GM18870 (cell line): Measurements from ENCODE around the gene KCNH1.

Experiments used
- ATAC-seq: cut with Tn5 transposase; IDR thresholded peaks from one replicate; pipeline ENCODE4 v1.9.1; 2021; ENCODE audit warnings: moderate library complexity; ENCODE audit not compliant: unreplicated experiment

The KCNH1 gene

DNA sequence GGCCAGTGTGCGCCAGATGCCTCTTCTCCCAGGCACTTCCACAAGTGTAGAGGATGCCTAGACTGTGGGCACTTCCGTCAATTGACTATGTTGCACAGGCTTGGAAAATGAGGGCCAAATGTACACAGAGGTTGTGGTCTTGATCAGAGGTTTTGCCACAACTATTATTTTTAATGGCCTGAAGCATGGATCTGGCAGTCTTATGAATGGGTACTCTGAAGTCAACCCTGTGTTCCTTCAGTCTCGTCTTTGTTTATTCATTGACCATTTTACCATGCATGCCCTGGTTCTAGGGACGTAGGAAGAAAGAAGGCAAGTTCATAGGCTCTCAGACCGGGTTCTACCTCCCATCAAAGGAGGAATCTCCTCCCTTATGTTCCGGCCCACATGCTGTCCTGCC is 476.1 kb downstream of the KCNH1 start:
- ATAC-seq, result no peak

DNA sequence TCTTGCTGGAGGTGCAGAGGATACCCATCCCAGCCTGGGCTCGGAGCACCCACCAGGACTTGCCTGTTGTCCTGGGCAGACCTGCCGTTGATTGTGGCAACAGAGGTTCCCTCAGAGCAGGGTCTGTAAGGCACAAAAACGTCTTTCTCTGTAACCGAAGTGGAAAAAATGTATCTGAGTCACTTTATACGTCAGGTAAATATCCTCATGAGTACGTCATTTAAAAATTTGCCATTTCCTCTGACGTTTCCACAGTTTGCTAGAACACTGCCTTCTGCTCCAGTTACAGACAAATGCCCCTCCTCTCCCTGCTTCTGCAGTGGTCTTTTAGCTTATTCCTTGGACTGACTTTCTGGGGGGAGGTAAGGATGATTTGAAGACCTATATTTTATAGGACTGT is 478.4 kb downstream of the KCNH1 start:
- ATAC-seq, result no peak

DNA sequence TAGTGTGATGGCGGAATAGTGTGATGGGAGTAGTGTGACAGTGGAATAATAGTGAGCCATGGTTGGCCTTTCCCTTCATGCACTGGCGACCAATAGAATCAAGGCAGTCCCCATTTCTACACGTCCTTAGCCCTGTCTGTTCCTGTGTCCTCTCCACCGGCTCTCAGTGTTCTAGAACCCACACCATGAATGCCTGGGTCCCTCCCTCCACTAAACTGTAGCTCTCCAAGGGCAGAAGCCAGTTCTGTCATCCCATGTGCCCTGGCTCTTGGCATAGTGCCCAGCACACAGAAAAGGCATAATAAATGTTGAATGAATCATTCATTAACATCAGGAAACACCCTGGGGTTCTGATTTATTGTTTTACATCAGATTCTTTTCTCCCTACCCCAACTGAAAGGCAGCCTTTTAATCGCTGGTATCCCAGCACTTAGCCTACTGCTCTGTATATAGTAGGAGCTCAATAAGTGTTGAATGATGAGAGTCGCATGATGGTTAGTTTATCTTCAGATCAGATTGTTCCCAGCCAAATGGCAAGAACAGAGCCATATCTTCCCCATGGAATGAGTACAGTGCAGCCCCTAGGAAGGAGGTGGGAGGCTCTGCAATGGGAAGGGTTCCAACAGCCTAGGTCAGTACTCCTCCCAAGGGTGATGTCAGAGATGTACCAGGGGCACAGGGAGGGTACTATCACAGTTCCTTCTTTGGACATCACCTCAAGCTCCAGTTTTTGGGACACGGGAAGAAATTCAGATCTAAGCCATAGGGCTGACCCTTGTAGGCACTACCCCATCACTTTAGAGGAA is 479.6 kb downstream of the KCNH1 start:
- no peak for ATAC-seq

DNA sequence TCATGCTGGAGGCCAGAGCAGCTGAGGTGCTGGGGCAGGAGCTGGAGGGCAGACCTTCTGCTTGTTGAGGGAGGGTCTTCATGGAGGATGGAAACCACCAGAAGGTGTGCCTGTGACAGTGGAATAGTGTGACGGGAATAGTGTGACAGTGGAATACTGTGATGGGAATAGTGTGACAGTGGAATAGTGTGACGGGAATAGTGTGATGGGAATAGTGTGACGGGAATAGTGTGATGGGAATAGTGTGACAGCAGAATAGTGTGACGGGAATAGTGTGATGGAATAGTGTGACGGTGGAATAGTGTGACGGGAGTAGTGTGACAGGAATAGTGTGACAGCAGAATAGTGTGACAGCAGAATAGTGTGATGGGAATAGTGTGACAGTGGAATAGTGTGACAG is 480.2 kb downstream of the KCNH1 start:
- no peak for ATAC-seq

DNA sequence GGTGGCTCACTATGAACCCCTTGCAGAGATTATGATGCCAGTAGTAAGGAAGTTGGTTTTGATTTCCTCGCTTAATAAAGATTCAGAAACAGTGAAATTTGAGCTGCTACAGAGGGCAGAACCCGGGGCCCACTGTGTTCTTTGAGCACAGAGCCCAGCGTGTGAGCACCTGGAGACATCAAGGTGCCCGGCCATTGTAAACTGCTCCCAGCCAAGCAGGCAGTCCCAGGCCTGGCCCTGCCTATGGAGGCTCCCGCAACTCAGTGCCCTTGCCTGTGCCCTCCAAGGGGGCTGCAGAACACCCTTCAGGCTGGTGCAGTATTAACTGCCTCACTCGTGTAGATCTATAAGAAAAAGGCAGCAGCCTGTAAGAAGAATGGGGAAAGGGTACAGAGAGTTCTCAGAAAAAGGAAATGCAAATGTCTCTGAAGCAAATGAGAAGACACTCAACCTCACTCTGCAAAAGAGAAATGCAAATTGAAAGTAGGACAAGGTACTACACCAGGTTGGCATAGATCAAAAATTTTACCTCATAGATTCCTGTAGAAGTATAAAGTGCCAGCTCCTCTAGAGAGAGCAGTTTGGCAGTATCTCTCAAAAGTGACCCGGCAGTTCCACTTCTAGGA is 481.5 kb downstream of the KCNH1 start:
- no peak for ATAC-seq

DNA sequence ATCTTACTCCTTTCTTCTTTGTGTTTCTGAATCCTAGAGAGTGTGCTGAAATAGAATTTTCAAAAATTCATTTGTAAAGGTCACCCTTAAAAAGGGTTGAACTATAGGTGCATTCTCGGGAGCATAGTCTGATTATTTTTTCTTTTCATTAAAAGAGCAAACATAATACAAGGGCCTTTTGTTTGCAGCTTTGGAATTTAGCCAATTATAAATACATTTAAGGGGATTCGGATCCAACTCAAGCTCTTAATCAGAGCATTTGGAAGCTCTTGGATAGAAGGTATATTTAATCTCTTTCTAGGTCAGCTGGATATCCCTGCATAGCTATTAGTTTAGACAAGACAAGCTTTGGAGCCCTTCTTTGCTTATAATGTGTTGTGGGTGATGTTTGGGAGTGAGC is 483.5 kb downstream of the KCNH1 start:
- no peak for ATAC-seq

DNA sequence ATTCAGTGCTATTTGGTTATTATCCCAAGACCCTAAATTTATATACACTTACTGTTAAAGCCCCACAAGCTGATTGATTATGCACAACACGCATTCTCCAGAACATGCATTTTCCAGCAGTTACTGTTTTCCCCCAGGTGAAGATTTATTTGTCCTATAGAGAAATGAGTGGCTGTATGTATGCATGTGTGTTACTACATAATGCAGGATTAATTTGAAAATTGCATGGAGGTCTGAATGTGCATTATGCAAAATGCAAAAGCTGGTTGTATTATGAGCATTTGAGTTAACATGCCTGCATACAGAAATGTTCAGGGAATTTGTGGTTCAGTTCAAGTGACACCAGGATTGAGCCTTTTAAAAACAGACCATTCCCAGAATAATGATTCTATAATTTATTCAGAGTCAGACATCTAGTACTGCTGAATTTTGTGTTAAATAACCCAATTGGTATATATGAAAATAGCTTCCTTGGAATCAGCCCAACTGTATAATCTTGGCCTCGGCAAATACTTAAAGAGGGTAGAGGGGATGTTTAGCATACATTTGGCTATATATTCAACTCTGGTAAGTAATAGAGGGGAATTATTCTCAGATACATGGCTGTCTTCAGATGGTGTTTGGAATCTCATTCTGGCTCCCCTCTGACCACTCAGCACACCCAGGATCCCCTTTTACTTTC is 485.2 kb downstream of the KCNH1 start:
- no peak for ATAC-seq

DNA sequence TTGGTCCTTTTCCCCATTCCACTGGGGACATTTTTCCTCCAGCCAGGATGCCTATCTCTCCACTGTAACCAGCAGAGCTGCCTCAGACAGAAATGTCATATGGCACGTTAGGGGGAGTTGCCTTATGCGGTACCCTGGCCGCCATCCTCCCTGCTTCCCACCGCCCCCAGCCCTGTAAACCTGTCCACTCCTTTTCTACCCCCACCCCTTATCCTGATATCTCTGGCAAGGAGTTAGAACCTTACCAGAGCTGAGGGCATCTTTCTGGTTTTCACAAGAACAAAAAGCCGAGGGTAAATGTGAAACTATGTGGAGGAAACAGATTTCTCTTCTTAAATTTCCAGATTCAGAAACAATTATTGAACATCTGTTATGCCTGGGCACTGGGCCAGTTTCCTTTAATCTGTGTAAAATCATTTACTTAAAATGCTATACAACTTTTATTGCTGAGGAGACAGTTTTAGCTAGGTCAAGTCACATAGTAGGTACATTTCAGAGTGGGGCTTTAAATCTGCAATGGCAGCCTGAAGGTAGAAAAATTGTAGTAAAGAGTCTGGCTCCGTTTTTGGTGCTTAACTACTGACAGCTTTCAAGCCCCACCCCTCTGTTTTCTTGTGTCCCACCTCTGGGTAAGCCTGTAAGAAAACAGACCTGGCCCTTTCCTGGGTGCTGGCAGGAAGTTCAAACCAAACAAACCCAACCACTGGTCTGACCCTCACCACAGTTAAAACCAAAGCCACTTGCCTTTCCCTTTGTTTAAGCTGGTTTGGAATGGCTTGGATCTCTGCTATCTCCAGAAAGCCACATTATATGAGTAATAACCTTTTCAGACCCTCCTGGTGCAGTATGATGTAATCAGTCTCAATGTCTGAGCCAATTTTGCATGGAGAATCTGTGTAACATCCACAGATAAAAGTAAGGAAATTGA is 486.3 kb downstream of the KCNH1 start:
- no peak for ATAC-seq

DNA sequence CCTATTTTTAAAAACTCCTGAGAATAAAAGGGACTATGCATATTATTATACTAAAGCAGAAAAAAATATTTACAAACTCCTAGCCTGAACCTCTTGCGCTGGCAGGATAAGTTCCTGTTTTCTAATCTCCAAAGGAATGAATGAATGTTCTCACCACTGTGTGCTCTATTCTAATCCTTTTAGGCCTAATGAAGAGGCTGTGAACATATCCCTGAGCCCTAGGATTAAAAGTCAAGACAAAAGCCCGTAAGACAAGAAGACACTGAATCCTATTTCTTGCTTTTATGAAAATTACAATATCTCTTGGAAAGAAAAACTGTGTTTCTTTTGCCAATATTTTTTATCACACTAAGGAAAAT is 487.7 kb downstream of the KCNH1 start:
- no peak for ATAC-seq

DNA sequence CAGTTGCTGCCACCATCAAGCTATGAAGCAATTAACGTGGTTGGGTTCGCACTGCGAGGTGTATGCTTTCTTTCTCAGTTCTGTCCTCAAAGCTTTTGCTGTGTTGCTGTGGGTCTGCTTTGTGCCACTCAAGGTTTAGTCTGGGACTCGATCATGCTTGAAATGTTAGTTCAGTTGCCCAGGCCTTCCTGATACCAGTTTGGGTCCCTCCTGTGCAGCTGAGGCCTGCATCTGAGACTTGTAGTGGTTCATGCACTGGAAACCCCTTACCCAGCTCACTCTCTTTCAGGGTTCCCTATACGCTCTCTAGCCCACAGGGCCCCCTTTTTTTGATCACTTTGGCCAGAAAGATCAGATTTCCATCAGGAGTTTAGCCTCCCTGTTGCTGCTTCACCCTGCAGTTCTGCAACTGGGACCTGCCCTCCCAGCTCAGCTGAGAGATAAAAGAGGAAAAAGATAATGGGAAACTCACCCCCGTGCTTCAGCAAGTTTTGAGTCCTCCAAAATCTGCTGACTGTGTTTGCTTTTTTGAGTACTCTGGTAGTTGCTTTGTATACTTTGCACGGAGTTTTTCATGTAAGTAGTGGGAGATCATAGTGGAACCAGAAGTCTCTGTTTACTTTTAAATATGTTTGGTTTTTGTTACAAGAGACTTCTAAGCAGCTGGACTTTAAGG is 488.2 kb downstream of the KCNH1 start:
- no peak for ATAC-seq

DNA sequence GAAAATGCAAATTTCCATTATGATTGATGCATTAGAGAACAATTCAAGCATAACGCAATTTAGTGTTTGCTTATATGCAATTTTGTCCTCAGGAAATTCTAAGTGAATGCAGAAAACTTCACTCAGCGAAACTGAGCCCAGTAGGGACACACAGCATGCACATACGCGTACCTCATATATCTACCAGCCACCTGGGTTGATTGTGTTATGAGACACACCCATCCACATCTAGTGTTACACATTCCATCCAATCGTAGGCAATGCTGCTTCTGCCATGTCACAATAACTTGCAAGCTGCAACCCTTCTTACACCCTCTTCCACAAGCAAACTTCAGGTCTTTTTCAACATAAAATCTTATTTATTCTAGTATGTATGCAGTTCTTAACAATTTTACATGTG is 492.4 kb downstream of the KCNH1 start:
- ATAC-seq, result no peak

DNA sequence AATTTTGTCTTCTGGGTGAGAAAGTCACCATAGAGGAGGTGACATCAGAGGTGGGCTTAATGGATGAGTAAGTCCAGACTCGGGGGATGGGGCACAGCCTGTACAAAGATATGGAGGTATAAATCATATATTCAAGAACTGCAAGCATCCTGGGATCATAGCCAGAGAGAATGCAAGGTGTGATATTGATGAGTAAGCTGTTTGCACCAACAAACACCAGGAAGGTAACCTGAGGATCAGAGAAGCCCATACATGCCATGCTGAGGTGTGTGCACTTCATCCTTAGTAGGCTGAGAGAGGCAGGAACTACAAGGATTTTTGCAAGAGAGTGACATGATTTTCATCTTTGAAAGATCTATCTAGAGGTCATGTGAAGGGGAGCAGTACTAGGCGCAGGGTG is 498.8 kb downstream of the KCNH1 start:
- no peak for ATAC-seq

DNA sequence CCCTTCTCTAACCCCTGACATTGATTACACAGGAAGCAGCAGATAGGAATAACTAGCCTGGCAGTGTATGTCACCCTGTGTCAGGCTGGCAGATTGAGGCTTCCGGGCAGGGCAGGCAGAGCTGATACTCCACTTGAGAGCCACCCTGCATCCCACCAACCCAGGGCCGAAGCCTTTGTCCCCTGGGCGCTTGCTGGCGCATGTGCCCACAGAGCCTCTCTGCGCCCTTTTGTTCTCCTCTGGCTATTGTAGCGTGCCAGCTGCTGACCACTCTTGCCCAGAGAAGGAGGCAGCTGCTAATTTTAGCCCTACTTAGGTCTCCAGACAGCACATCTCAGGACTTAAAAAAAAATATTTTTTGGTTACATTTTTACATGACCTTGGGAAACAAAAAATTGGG is 500.3 kb downstream of the KCNH1 start:
- ATAC-seq, result no peak

DNA sequence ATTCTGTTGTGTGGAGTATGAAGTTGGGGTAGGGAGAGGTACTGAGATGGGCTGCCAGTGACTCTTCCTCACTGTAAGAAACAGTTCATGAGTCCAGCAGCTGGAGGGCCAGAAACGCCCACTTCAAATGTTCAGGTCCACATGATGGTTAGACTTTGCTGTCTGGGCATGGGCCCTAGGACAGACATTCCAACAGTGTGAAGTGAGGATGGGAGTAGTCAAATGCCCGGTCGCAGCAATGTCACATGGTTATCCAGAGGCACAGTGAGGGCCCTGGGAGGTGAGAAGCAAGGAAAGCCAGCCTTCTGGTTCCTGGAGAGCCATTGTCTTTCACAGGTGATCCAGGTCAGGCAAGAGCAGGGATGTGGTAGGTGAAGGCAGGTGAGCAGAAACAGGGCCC is 500.8 kb downstream of the KCNH1 start:
- ATAC-seq, result no peak

DNA sequence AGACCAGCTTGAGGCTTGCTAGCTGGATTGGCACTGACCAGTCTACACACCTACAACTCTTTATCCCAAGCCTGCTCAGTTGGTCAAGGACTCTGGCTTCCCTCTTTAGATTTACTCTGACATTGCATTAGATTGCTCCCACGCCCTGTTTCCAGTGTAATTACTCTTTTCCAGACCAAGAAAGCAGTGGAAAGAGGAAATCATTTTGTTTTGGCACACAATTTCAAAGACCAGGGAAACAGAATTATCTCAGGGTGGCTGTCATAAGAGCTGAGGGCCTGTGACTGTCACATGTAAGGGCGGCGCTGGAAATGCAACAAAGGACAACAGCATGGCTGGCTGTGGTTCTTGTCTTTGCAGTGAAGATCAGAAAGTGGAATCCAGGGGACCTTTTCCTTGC is 502.5 kb downstream of the KCNH1 start:
- no peak for ATAC-seq

DNA sequence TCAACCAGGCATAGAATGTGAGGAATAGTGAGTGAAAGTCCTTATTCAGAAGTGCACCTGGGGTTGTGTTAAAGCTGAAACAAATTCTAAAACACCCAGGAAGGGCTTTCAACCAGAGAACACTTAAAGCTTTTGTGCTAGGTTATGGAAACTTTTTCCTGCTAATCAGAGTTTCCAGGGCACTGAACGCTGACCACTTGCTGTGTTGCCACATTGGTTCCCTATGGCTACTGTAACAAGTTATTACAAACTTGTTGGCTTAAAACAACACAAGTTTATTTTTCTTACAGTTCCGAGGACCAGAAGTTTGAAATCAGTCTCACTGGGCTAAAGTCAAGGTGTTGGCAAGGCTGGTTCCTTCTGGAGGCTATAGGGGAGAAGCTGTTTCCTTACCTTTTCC is 504.7 kb downstream of the KCNH1 start:
- no peak for ATAC-seq

DNA sequence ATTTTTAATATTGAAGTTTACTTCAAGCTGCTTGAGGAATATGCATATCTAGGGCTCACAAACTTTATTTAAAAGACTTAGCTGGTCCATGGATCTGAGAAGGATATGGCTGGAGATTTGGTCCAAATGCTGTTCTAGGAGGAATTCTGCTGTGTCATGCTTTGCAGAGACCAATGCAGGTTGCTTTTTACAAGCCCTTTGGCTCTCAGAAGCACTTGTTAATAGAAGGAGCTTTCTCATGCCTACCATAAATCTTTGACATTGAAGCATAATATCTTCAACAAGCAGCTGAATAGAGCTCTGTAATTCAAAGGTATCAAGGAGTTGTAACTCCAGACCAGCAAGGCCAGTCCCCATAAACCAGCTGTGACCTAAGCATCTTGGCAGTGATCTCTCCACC is 506.2 kb downstream of the KCNH1 start:
- no peak for ATAC-seq
